Uterus (tissue), 2 donors: Measurements from ENCODE around the gene MXRA7.

ENCODE experiments used
- CTCF ChIP-seq, 4 experiments: fragments of 200-600 bp in 2 of 4; fragments of 450-650 bp in 2 of 4; sonication (generic) in 2 of 4; IDR thresholded peaks; one replicate each; pipeline ENCODE4 v1.5.1; 2016 to 2019; ENCODE audit warnings: antibody characterized with exemption in 4 of 4, mild to moderate bottlenecking in 2 of 4, moderate library complexity in 1 of 4
- POLR2A ChIP-seq, 2 donors: fragments of 450-650 bp; IDR thresholded peaks; one replicate each; pipeline ENCODE4 v1.6.1; 2016; ENCODE audit warnings: antibody characterized with exemption in 2 of 2, mild to moderate bottlenecking in 1 of 2, moderate library complexity in 1 of 2

GRCh38 chr17:76683011-76683755 is 27.6 kb downstream of the MXRA7 start:
- TF ChIP-seq CTCF (IDR thresholded peaks at IDR 0.05) (no peak), POLR2A (IDR thresholded peaks at IDR 0.05) (no peak)
